Epithelial cell of prostate (primary cell): Measurements from ENCODE around the gene ANKRD60.

Experiments used
- DNase-seq: peaks from one replicate; pipeline ENCODE4 v3.0.0-alpha.2; 2011; ENCODE audit warnings: low read depth, low spot score
- H3K27ac ChIP-seq: fragments of 450-650 bp; 2 replicates; pipeline ENCODE4 v1.5.1; 2017; ENCODE audit warnings: mild to moderate bottlenecking

ANKRD60 gene

GRCh38 chr20:58228484-58229197 is at the start of gene ANKRD60:
ANKRD60 (minus strand) TSS chr20:58228653; CDS start chr20:58228653, 0 bp downstream.
- H3K27ac ChIP-seq: no peak within 1 kb of the TSS
- no peak for DNase-seq

- no peak overlapping the region for H3K27ac ChIP-seq
- DNase-seq: no peak
Observed at GRCh38 chr20:58277578-58278472, 49.4 kb upstream of the ANKRD60 start.

- no peak for DNase-seq
- H3K27ac ChIP-seq: no peak overlapping the region
Observed at GRCh38 chr20:58277107-58277506, 48.7 kb upstream of the ANKRD60 start.

- H3K27ac ChIP-seq: no peak overlapping the region
- DNase-seq: no peak
Observed at GRCh38 chr20:58274384-58274783, 45.9 kb upstream of the ANKRD60 start.

- no peak for DNase-seq
- H3K27ac ChIP-seq: no peak overlapping the region
Observed at GRCh38 chr20:58271606-58272351, 43.3 kb upstream of the ANKRD60 start.

- no peak overlapping the region for H3K27ac ChIP-seq
- DNase-seq: no peak
Observed at GRCh38 chr20:58268936-58269619, 40.6 kb upstream of the ANKRD60 start.

- no peak overlapping the region for H3K27ac ChIP-seq
Observed at GRCh38 chr20:58268421-58268821, 40.0 kb upstream of the ANKRD60 start.

GRCh38 chr20:58267389-58268215 is 39.1 kb upstream of the ANKRD60 start:
- H3K27ac ChIP-seq: no peak overlapping the region
- no peak for DNase-seq

More at GRCh38 chr20:58268421-58268821, 40.0 kb upstream of the ANKRD60 start:
- no peak for DNase-seq

GRCh38 chr20:58264271-58264670 is 35.8 kb upstream of the ANKRD60 start:
- H3K27ac ChIP-seq: no peak overlapping the region
- no peak for DNase-seq

- DNase-seq: no peak
Observed at GRCh38 chr20:58261660-58262059, 33.2 kb upstream of the ANKRD60 start.

GRCh38 chr20:58260006-58260405 is 31.6 kb upstream of the ANKRD60 start:
- no peak for DNase-seq

More at GRCh38 chr20:58261660-58262059, 33.2 kb upstream of the ANKRD60 start:
- no peak overlapping the region for H3K27ac ChIP-seq

GRCh38 chr20:58256842-58257241 is 28.4 kb upstream of the ANKRD60 start:
- H3K27ac ChIP-seq: no peak overlapping the region
- no peak for DNase-seq

More at GRCh38 chr20:58260006-58260405, 31.6 kb upstream of the ANKRD60 start:
- H3K27ac ChIP-seq: no peak overlapping the region

GRCh38 chr20:58256307-58256706 is 27.9 kb upstream of the ANKRD60 start:
- DNase-seq: no peak
- no peak overlapping the region for H3K27ac ChIP-seq

GRCh38 chr20:58254890-58255289 is 26.4 kb upstream of the ANKRD60 start:
- no peak for DNase-seq
- no peak overlapping the region for H3K27ac ChIP-seq

GRCh38 chr20:58251979-58252591 is 23.6 kb upstream of the ANKRD60 start:
- H3K27ac ChIP-seq: peak overlapping the region; percentile 73
- peak; percentile 80 for DNase-seq

- peak overlapping the region; percentile 73 for H3K27ac ChIP-seq
- DNase-seq: no peak
Observed at GRCh38 chr20:58251348-58251978, 23.0 kb upstream of the ANKRD60 start.

GRCh38 chr20:58246346-58246745 is 17.9 kb upstream of the ANKRD60 start:
- H3K27ac ChIP-seq: no peak overlapping the region
- DNase-seq: no peak

GRCh38 chr20:58245931-58246330 is 17.5 kb upstream of the ANKRD60 start:
- DNase-seq: no peak
- no peak overlapping the region for H3K27ac ChIP-seq
